ENCODE data around the gene MIPOL1.
"Not testable (repeated sequence)": the region's sequence is repeated elsewhere in the genome, so short reads cannot be mapped to it uniquely, and the experiment has no call there.

MIPOL1 gene

DNA sequence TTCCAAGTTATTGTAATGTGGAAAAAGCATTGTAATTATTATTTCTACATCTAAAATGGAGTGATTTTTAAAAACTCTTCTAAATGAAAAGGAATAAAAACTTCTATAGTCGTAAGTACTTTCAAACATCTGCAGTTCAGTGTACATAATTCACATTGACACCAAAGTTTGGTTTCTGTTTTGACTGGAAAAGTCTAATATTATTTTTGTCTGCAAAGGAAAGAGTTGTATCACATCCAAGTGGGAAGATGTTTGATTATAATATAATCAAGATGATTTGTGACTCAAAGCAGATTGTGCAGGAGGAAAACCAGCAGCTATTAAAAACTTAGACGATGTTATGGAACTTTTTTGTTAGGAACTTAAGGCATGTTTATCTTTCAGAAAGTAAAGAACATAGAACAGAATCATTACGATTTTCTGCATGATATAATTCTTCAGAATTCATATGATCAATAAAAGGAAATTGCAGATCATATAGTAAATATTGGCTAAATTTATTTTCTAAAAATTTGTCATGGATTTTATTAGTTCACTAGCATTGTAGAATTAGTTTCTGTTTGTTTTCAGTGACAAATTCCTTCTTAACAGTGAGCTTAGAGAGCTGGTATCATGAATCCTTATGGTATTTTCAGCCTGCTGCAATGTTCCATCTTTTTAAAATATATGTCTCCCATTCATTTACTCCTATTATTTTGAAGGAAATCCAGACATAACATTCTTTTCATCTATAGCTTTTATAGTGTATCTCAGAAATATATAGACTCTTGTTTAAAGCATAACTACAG, 145.8 kb downstream of the MIPOL1 start:
- Mint-ChIP-seq H3K9me3 (peaks cover 12% of the 10 kb centered on the region), H3K27ac (no peak overlapping the region), H3K36me3 (no peaks in the 10 kb centered on the region), H3K4me3 (no peak overlapping the region), H3K4me1 (no peaks in the 10 kb centered on the region)
- DNase-seq (ENCODE audit: low spot score in 2 of 2): no peak
- no peak for ATAC-seq

DNA sequence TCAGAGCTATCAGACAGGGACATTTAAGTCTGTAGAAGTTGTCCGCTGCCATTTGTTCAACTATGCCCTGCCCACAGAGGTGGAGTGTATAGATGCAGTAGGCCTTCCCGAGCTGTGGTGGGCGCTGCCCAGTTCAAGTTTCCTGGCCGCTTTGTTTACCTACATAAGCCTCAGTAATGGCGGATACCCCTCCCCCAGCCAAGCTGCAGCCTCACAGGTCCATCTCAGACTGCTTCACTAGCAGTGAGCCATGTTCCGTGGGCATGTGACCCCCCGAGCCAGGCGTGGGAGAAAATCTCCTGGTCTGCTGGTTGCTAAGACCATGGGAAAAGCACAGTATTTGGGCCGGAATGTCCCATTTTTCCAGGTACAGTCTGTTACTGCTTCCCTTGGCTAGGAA, 165.9 kb downstream of the MIPOL1 start:
- peaks cover 34% of the 10 kb centered on the region for H3K9me3 Mint-ChIP-seq
- ATAC-seq (no peak), DNase-seq (ENCODE audit: low spot score in 2 of 2) (no peak)
- no peaks in the 10 kb centered on the region for H3K36me3 Mint-ChIP-seq
- H3K4me3 Mint-ChIP-seq: no peak overlapping the region
- no peaks in the 10 kb centered on the region for H3K4me1 Mint-ChIP-seq
- H3K27ac Mint-ChIP-seq: no peak overlapping the region

DNA sequence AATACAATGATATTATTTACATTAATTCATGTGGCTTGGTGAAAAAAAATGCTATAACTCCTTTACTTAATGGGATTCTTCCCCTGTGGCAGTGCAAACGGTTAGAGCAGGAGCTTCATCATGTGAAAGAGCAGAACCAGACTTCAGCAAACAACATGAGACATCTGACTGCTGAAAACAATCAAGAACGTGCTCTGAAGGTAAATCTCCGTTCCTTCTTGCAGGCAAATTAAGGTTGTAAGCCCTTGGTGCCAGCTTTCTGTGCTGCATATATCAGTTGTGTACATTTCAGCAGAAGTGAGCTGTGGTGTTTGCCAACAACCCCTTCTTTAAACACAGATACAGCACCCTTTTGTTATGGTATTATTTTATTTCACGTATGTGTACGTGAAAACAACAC, 171.7 kb downstream of the MIPOL1 start:
- Mint-ChIP-seq H3K4me3 (no peak overlapping the region), H3K36me3 (no peaks in the 10 kb centered on the region), H3K9me3 (peaks cover 15% of the 10 kb centered on the region), H3K27ac (no peak overlapping the region), H3K4me1 (no peaks in the 10 kb centered on the region)
- ATAC-seq: no peak
- DNase-seq (ENCODE audit: low spot score in 2 of 2): no peak

DNA sequence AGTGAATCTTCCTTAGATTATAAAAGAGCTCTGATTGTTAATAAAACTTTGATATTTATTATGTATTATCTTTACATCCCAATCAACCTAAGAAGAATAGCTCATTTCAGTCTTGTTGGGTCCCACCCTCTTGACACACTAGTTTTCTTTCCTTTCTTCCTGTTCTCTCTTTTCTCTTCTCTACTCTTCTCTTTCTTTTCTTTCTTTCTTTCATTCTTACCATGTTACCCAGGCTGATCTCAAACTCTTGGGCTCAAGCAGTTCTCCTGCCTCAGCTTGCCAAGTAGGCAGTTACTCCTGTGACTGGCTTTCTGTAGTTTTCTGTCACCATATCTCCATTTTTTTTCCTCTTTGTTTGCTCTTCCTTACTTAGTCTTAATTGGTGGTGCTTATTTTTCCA, 177.8 kb downstream of the MIPOL1 start:
- DNase-seq (ENCODE audit: low spot score in 2 of 2) (no peak), ATAC-seq (no peak)
- H3K9me3 Mint-ChIP-seq: peaks cover 17% of the 10 kb centered on the region
- H3K27ac Mint-ChIP-seq: no peak overlapping the region
- no peak overlapping the region for H3K4me3 Mint-ChIP-seq
- H3K4me1 Mint-ChIP-seq: no peaks in the 10 kb centered on the region
- no peaks in the 10 kb centered on the region for H3K36me3 Mint-ChIP-seq

DNA sequence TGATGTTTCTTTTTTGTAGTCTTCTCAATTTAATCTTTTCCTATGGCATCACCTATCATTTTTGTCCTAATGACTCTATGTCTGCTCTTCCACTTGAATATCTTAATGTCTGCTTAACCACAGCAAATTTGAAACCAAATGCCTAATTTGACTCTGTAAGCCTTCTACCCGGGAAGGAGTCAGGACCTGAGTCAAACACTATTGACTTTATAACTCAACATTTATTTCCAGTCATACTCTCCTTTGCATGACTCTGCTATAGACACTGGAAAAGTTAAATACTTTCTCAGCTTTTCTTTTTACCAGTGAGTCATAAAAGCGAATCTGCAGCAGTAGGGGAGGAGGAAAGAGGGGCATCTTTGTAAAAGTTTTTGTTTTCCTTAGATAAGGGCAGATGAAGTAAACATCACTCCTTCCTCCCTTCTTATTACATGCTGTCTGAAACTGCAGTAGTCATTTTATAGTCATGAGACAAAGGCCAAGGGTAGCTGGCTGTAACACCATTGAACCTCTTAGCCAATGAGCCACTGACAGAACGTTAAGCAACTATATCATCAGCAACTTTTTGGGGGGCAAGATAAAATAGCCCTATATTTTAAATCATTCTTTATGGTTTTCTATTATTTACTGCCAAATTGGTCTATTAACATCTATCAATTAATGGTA, 179.3 kb downstream of the MIPOL1 start:
- Mint-ChIP-seq H3K27ac (no peak overlapping the region), H3K4me1 (no peaks in the 10 kb centered on the region), H3K36me3 (no peaks in the 10 kb centered on the region), H3K4me3 (no peak overlapping the region), H3K9me3 (peaks cover 20% of the 10 kb centered on the region)
- ATAC-seq (no peak), DNase-seq (ENCODE audit: low spot score in 2 of 2) (no peak)

DNA sequence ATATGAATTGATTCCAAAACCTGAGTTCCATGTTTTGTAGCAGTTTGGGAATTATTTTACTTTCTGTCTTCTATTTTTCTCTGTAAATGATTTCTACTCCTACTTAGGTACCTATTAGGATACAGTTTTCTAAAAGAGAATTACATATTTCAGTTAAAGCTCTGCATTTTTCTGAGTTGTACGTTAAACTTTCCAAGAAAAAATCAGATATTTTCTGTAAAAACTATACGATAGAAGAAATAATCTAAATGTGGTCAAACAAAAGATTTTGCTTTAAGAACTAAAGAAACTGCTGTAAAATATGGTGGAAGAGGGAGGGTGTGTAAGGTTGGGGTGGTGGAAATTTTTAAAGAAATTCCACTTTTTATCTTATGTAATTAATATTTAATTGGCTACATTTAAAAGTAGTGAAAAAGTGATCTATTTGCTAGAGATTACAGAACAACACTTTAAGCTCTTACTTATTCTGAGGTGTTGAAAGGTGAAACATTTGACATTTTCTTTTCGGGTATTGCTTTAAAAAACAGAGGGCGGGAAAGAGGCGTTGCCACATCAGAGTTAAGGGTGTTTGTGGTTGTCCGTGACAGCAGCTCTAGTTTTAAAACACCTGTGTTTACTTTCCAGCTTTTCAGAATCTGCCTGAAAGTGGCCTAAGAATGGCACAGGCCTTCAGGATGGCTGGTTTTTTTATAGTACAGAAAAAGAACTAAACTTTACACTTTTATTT, 187.3 kb downstream of the MIPOL1 start:
- Mint-ChIP-seq H3K27ac (no peak overlapping the region), H3K36me3 (no peaks in the 10 kb centered on the region), H3K9me3 (peaks cover 13% of the 10 kb centered on the region), H3K4me3 (no peak overlapping the region), H3K4me1 (no peaks in the 10 kb centered on the region)
- DNase-seq (ENCODE audit: low spot score in 2 of 2) (no peak), ATAC-seq (no peak)

DNA sequence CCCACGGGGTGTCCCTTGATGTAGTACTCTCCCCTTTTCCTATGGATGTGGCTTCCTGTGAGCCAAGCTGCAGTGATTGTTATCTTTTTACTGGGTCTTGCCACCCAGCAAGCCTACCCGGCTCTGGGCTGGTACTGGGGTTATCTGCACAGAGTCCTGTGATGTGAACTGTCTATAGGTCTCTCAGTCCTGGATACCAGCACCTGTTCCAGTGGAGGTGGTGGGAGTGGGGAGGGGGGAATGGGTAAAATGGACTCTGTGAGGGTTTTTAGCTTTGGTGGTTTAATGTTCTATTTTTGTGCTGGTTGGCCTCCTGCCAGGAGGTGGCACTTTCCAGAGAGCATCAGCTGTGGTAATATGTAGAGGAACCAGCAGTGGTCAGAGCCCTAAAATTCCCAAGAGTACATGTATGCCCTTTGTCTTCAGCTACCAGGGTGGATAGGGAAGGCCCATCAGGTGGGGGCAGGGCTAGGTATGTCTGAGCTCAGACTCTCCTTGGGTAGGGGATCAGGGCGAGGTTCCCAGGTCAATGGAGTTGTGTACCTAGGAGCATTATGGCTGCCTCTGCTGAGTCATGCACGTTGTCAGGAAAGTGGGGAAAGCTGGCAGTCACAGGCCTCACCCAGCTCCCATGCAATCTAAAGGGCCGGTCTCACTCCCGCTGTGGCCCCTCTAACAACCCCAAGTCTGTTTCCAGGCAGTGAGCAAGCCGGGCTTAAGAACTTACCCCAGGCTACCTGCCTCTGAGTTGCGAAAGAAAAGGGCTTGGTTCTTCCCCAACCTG, 199.6 kb downstream of the MIPOL1 start:
- not testable (repeated sequence) for ATAC-seq; H3K27ac Mint-ChIP-seq; H3K4me3 Mint-ChIP-seq; H3K4me1 Mint-ChIP-seq; H3K36me3 Mint-ChIP-seq; DNase-seq (ENCODE audit: low spot score in 2 of 2)
- peaks cover 24% of the 10 kb centered on the region for H3K9me3 Mint-ChIP-seq

DNA sequence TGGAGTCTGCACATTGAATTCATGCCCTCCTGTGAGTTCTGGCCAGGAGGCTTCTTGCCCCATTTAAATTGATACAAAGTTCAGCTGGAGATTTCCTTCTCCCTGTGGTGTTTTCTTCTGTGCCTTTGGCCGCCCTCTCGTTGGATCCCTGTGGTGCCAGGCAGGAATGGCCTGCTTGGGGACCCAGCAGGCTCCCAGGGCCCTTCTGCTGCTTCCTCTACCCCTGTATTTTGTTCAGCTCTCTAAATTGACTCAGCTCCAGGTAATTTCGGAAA, 200.1 kb downstream of the MIPOL1 start:
- Mint-ChIP-seq H3K4me1 (no peaks in the 10 kb centered on the region), H3K9me3 (peaks cover 24% of the 10 kb centered on the region), H3K4me3 (no peak overlapping the region), H3K27ac (no peak overlapping the region), H3K36me3 (no peaks in the 10 kb centered on the region)
- no peak for DNase-seq (ENCODE audit: low spot score in 2 of 2)
- ATAC-seq: no peak

DNA sequence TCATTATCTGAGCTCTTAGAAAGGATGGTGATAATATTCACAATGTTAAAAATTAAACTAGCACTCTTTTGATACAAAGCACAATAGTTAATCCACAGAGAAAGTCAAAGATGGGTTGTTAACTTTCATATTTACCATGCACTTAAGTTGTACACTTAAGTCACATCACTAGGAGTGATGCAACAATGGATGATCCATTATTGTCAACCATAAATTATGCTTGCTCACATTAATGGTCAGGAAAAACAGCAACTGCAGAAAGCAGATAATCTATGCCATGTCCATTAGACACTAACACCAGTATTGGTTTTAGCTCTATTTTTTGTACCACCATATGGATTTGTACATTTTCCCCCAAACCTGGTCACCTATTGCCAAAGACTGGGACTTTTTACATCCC, 201.8 kb downstream of the MIPOL1 start:
- no peak for ATAC-seq
- H3K9me3 Mint-ChIP-seq: peaks cover 24% of the 10 kb centered on the region
- H3K4me1 Mint-ChIP-seq: no peaks in the 10 kb centered on the region
- no peak overlapping the region for H3K27ac Mint-ChIP-seq
- no peak for DNase-seq (ENCODE audit: low spot score in 2 of 2)
- H3K36me3 Mint-ChIP-seq: no peaks in the 10 kb centered on the region
- H3K4me3 Mint-ChIP-seq: no peak overlapping the region

DNA sequence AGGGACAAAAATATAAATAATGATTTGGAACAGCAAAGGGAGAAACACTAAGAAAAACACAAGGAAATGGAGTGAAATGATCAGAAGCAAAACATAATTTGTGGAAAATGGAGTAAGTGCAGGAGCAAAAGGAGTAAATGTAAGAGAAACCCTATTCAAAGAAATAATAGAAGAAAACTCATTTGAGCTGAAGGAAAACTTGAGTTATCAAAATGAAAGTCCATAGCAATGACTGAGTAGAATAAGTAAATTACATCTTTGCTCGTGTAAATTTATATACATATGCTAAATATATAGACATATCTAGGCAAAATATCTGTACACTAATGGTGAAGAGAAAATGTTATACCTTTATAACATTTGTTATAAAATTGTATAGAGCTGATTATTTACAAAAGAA, 203.4 kb downstream of the MIPOL1 start:
- Mint-ChIP-seq H3K36me3 (no peaks in the 10 kb centered on the region), H3K4me1 (no peaks in the 10 kb centered on the region), H3K27ac (no peak overlapping the region), H3K4me3 (no peak overlapping the region), H3K9me3 (peaks cover 23% of the 10 kb centered on the region)
- DNase-seq (ENCODE audit: low spot score in 2 of 2) (no peak), ATAC-seq (no peak)

DNA sequence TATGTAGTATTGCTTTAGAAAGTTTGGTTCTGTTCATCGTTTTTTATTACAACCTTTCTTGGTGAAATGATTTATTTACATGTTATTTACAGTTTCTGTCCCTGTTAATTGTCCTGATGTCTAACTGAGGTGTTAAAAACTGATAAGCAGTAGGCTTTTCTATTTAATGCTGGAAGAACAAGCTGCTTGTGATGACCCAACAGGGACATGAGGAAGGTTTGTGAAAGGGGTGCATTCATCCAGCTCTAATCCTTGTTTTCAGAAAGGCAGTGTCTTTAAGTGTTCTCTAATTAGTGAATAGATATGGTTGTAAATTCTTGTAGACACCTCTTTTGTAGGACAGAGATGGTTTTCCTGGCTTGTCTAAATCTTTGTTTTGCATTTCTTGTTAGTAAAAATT, 205.9 kb downstream of the MIPOL1 start:
- Mint-ChIP-seq H3K4me3 (no peak overlapping the region), H3K9me3 (peaks cover 12% of the 10 kb centered on the region), H3K27ac (no peak overlapping the region), H3K36me3 (no peaks in the 10 kb centered on the region), H3K4me1 (no peaks in the 10 kb centered on the region)
- DNase-seq (ENCODE audit: low spot score in 2 of 2) (no peak), ATAC-seq (no peak)

DNA sequence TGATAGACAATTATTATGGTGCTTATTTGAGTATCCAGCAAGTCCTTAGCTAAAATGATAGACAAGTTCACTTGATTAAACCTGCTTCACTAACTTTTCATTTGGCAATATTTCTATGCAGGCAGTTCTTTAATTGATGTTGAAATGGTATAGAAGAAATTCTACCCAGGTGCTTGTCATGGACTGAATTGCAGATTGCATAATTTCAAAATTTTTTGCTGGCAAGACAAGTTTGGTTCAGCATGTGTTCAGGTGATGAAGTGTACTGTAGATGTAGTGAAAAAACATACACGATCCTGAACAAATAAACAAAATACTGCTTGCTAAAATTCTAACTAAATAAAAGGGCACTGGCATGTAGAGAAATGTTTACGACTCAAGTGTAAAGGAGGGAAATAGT, 208.4 kb downstream of the MIPOL1 start:
- ATAC-seq: no peak
- no peaks in the 10 kb centered on the region for H3K4me1 Mint-ChIP-seq

DNA sequence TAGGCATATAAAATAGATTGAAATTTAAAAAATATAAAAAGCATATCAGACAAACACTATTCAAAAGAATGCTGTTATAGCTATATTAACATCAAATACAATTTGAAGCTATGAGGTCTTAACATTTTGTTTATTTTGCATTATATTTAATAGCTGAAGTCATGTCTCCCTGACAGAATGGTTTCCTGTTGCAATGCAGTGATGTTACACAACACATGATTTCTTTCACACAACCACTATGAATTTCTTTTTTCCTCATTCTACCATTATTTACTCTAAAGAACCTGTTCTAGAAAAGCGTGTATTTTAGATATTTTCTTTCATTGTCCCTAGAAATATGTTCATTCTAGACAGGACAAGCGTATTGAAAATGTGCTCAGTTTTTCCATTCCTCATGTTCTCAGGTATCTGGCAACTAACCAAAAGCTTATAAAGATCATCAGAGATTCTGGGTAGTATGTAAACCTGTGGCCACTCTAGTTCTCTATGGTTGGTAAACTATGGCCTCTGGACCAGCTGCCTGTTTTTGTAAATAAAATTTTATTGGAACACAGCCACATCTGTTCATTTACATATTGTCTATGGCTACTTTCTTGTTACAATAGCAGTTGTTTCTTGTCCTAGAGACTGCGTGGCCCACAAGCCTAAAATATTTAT, 213.5 kb downstream of the MIPOL1 start:
- Mint-ChIP-seq H3K4me1 (no peaks in the 10 kb centered on the region), H3K9me3 (peaks cover 10% of the 10 kb centered on the region), H3K4me3 (no peak overlapping the region), H3K36me3 (no peaks in the 10 kb centered on the region), H3K27ac (no peak overlapping the region)
- DNase-seq (ENCODE audit: low spot score in 2 of 2) (no peak), ATAC-seq (no peak)

More for the DNA sequence above, 208.4 kb downstream of the MIPOL1 start:
- no peak for DNase-seq (ENCODE audit: low spot score in 2 of 2)
- Mint-ChIP-seq H3K9me3 (peaks cover 2% of the 10 kb centered on the region), H3K27ac (no peak overlapping the region), H3K36me3 (no peaks in the 10 kb centered on the region), H3K4me3 (no peak overlapping the region)

DNA sequence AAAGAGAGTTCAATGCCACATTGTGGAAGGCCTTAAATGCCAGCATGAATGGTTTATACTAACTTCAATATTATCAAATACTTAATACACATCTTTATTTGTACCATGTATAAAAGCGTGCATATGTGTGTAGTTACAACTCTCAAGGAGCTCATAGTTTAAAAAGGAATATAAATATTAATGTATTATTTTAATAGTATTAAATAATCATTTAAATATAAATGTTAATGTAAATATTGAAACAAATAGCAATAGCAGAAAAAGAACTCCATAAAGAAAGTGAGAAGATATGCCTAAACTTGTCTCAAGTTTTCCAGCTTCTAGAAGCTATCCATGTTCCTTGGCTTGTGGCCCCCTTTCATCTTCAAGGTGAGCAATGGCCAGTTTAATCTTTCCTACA, 215.3 kb downstream of the MIPOL1 start:
- DNase-seq (ENCODE audit: low spot score in 2 of 2) (no peak), ATAC-seq (no peak)
- Mint-ChIP-seq H3K9me3 (peaks cover 13% of the 10 kb centered on the region), H3K4me3 (no peak overlapping the region), H3K36me3 (no peaks in the 10 kb centered on the region), H3K4me1 (no peaks in the 10 kb centered on the region), H3K27ac (no peak overlapping the region)

DNA sequence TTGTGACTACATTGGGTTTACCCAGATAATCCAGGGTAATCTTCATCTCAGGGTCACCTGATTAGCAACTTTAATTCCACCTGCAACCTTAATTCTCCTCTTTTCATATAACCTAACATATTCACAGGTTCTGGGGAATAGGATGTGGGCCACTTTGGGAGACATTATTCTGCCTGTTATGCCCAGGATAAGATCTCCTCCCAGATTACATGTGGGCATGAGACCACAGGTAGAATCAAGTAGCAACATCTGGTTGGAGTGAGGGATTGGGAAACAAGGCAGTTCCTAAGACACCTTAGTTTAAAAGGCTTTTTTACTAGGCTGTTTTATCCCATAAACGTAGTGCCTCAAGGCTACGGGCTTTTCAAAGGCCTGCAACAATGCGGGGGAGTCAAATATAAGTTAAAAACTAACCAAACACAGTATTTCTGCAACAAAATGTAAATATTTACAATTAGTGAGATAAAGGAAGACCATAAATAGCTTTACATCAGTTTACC, 215.8 kb downstream of the MIPOL1 start:
- ATAC-seq (no peak), DNase-seq (ENCODE audit: low spot score in 2 of 2) (no peak)
- Mint-ChIP-seq H3K27ac (no peak overlapping the region), H3K4me3 (no peak overlapping the region), H3K36me3 (no peaks in the 10 kb centered on the region), H3K4me1 (no peaks in the 10 kb centered on the region), H3K9me3 (peaks cover 13% of the 10 kb centered on the region)
